ENCODE results near the gene LAPTM5. TPM values are rescaled to one million over a fixed set of nuclear protein-coding genes. Genes with fewer than 3 reads are reported as not detected.

LAPTM5 gene
- total and polyA plus RNA-seq, 2 of the 8 experiments (the other 6 are each of a cell fraction or from before 2014, with no cell fraction given), result 0.37 to 1.4 TPM

- no peak for TF ChIP-seq POU5F1 (IDR thresholded peaks at IDR 0.05; ENCODE audit: low read depth, low read length)
- TF ChIP-seq CBX5 (IDR thresholded peaks at IDR 0.05; ENCODE audit: low read depth, low read length), result no peak
- TF ChIP-seq RXRA (IDR thresholded peaks at IDR 0.05; ENCODE audit: insufficient read depth, low read depth, low read length), result no peak
- TF ChIP-seq SP2 (IDR thresholded peaks at IDR 0.05; ENCODE audit: low read length), result no peak
- TF ChIP-seq SRF (IDR thresholded peaks at IDR 0.05; ENCODE audit: low read depth, low read length), result no peak
- 0 out of 4 replicates have a peak, but pooled peaks of 1 of the 2 experiments have one; percentile 28 for TF ChIP-seq SIN3A (conservative IDR thresholded peaks at IDR 0.05 in 1 of 2, IDR thresholded peaks at IDR 0.05 in 1 of 2; ENCODE audit: low read depth in 1 of 2, low read length in 2 of 2)
- no peak for TF ChIP-seq CBX8 (IDR thresholded peaks at IDR 0.05; ENCODE audit: borderline replicate concordance, low read depth, low read length)
- TF ChIP-seq USF2 (IDR thresholded peaks at IDR 0.05; ENCODE audit: low read length), result no peak
- no peak for TF ChIP-seq JUN (IDR thresholded peaks at IDR 0.05; ENCODE audit: low read depth, low read length)
- no peak for TF ChIP-seq SP1 (IDR thresholded peaks at IDR 0.05; ENCODE audit: low read depth, low read length)
- TF ChIP-seq NRF1 (IDR thresholded peaks at IDR 0.05; ENCODE audit: low read depth, low read length), result no peak
- TF ChIP-seq CREB1 (IDR thresholded peaks at IDR 0.05), result peak; percentile 66
- no peak for TF ChIP-seq HDAC6 (IDR thresholded peaks at IDR 0.05; ENCODE audit: low read depth, low read length)
- no peak for TF ChIP-seq EP300 (IDR thresholded peaks at IDR 0.05; ENCODE audit: borderline replicate concordance in 1 of 2, low read depth in 2 of 2, low read length in 2 of 2)
- no peak for TF ChIP-seq NANOG (IDR thresholded peaks at IDR 0.05; ENCODE audit: insufficient read depth, low read depth, low read length, poor library complexity, severe bottlenecking)
- no peak for TF ChIP-seq SIRT6 (IDR thresholded peaks at IDR 0.05; ENCODE audit: low read length)
- TF ChIP-seq BCL11A (IDR thresholded peaks at IDR 0.05; ENCODE audit: low read depth in 2 of 2, low read length in 2 of 2), result no peak
- no peak for TF ChIP-seq CTBP2 (IDR thresholded peaks at IDR 0.05; ENCODE audit: borderline replicate concordance, insufficient read depth, insufficient read length, low read length)
- TF ChIP-seq KDM5A (IDR thresholded peaks at IDR 0.05; ENCODE audit: low read length), result no peak
- peak; percentile 17; the same call in 1 of the 2 replicates for TF ChIP-seq JUND (IDR thresholded peaks at IDR 0.05; ENCODE audit: low read length)
- no peak for TF ChIP-seq ASH2L (IDR thresholded peaks at IDR 0.05; ENCODE audit: low read length)
- no peak for TF ChIP-seq POLR2A (IDR thresholded peaks at IDR 0.05; ENCODE audit: control extremely low read depth in 1 of 2, low read depth in 2 of 2, low read length in 2 of 2)
- TF ChIP-seq RBBP5 (IDR thresholded peaks at IDR 0.05; ENCODE audit: borderline replicate concordance, low read depth, low read length), result no peak
- TF ChIP-seq CHD1 (IDR thresholded peaks at IDR 0.05; ENCODE audit: low read depth, low read length), result no peak
- no peak for TF ChIP-seq TCF12 (IDR thresholded peaks at IDR 0.05; ENCODE audit: low read depth, low read length)
- 0 out of 2 replicates have a peak, but pooled peaks have one; percentile 7 for TF ChIP-seq CEBPB (IDR thresholded peaks at IDR 0.05; ENCODE audit: low read depth, low read length)
- TF ChIP-seq CHD2 (IDR thresholded peaks at IDR 0.05; ENCODE audit: low read length), result peak; percentile 49; the same call in 1 of the 2 replicates
Observed at GRCh38 chr1:30801771-30802198, 44.2 kb upstream of the LAPTM5 start (continued).
